ENCODE measurements around the gene ATP13A3. TPM values are rescaled to one million over a fixed set of nuclear protein-coding genes. Genes with fewer than 3 reads are reported as not detected.

The ATP13A3 gene
- total RNA-seq, 1 donor from 2014 or later = 57.7 TPM

DNA sequence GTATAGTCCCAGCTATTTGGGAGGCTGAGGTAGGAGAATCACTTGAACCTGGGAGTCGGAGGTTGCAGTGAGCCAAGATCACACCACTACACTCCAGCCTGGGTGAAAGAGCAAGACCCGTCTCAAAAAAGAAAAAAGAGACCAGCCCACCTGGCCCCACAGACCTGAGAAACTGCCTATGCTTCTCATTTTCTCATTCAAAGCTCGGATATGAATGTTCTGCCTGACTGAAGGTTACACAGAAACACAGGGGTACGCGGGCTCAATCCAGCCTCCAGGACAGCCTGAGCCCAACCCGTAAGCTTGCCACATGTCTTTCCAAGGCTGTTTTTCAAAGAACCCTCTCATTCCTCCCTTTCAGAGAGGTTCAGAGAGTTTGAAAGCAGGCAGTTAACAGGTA lies 107.6 kb downstream of the ATP13A3 start:
- Histone ChIP-seq H3K4me3 (no peak overlapping the region), H3K27ac (no peak overlapping the region), H3K4me1 (no peaks in the 10 kb centered on the region), H3K9me3 (no peaks in the 10 kb centered on the region), H3K27me3 (no peaks in the 10 kb centered on the region), H3K36me3 (no peaks in the 10 kb centered on the region)
- intact Hi-C loops (cut with DNase I) = no loop called here
- no peak for DNase-seq (ENCODE audit: extremely low spot score in 2 of 2)
- TF ChIP-seq, protein P1, sequence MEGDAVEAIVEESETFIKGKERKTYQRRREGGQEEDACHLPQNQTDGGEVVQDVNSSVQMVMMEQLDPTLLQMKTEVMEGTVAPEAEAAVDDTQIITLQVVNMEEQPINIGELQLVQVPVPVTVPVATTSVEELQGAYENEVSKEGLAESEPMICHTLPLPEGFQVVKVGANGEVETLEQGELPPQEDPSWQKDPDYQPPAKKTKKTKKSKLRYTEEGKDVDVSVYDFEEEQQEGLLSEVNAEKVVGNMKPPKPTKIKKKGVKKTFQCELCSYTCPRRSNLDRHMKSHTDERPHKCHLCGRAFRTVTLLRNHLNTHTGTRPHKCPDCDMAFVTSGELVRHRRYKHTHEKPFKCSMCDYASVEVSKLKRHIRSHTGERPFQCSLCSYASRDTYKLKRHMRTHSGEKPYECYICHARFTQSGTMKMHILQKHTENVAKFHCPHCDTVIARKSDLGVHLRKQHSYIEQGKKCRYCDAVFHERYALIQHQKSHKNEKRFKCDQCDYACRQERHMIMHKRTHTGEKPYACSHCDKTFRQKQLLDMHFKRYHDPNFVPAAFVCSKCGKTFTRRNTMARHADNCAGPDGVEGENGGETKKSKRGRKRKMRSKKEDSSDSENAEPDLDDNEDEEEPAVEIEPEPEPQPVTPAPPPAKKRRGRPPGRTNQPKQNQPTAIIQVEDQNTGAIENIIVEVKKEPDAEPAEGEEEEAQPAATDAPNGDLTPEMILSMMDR (IDR thresholded peaks at IDR 0.05) = no peak
- TF ChIP-seq POLR2AphosphoS5 (IDR thresholded peaks at IDR 0.05; ENCODE audit: insufficient read depth in 1 of 2, low read depth in 1 of 2) = no peak
- TF ChIP-seq POLR2A (IDR thresholded peaks at IDR 0.05) = no peak

DNA sequence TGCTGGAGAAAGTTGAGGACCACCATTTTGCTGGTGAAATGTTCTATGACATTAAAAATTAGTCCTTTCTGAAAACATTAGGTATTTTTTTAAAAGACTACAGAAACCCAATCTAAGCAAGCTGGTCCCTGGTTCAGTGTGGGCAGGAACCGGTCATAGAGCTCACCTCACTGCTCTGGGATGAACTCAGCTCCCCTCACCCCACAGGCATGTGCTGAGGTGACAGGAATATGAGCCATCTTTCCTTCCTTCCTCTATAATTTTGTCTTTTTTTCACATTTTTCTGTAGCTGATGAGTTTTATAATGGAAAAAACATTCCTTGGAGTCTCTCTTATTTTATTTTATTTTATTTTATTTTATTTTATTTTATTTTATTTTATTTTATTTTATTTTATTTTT lies 109.1 kb downstream of the ATP13A3 start:
- intact Hi-C loops (cut with DNase I) = no loop called here
- DNase-seq (ENCODE audit: extremely low spot score in 2 of 2) = no peak
- Histone ChIP-seq H3K36me3 (no peaks in the 10 kb centered on the region), H3K27ac (no peak overlapping the region), H3K27me3 (no peaks in the 10 kb centered on the region), H3K4me3 (no peak overlapping the region), H3K4me1 (no peaks in the 10 kb centered on the region), H3K9me3 (no peaks in the 10 kb centered on the region)
- TF ChIP-seq, protein P1 (IDR thresholded peaks at IDR 0.05) = no peak
- no peak for TF ChIP-seq POLR2AphosphoS5 (IDR thresholded peaks at IDR 0.05; ENCODE audit: insufficient read depth in 1 of 2, low read depth in 1 of 2)
- no peak for TF ChIP-seq POLR2A (IDR thresholded peaks at IDR 0.05)

DNA sequence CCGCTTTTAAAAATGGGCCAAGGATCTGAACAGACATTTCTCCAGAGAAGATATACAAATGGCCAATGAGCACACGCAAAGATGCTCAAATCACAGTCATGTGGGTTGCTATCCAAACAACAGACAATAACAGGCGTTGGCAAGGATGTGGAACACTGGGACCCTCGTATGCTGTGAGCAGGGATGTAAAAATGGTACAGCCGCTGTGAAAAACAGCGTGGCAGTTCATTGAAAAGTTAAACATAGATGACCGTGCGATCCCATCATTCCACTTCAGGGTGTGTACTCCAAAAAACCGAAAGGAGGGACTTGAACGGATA lies 110.6 kb downstream of the ATP13A3 start:
- intact Hi-C loops (cut with DNase I) = no loop called here
- no peaks in the 10 kb centered on the region for H3K36me3 ChIP-seq
- H3K9me3 ChIP-seq = no peaks in the 10 kb centered on the region
- no peak overlapping the region for H3K27ac ChIP-seq
- H3K4me3 ChIP-seq = no peak overlapping the region
- TF ChIP-seq, protein P1 (IDR thresholded peaks at IDR 0.05) = no peak
- no peak for TF ChIP-seq POLR2AphosphoS5 (IDR thresholded peaks at IDR 0.05; ENCODE audit: insufficient read depth in 1 of 2, low read depth in 1 of 2)
- H3K27me3 ChIP-seq = no peaks in the 10 kb centered on the region
- DNase-seq (ENCODE audit: extremely low spot score in 2 of 2) = no peak
- H3K4me1 ChIP-seq = no peaks in the 10 kb centered on the region

DNA sequence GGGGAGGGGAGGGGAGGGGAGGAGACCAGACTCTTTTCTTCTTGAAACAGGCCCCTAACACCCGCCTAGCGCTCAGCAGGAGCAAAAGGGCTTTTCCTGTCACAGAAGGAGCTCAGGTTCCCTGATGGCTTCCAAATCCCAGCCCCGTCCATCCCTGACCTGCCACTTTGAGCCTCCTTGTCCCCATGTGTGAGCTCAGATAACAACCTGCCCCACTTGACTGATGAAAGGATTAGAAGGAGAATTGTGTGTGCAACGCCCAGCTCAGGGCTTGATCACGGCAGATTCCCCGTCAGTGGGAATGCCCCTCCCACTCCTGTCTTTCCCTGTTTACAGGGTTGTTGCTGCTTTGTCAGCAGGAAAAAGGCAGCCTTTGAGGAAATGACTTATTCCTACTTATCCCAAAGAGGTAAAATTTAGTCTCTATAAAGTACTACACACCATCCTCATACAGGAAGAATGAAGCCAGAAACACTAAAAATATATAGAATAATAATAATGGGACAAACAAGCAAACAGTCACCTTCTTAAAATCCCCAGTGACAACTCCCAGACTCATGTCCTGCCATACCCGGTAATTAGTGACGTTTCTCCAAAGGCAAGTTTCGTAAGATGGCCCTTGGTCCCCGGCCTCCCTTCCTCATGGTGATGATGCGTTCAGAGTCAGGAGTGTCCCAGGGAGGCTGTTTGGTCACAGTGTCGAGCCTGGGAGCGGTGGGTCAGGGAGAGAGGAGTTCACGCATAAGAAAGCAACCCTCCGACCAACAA lies 111.1 kb downstream of the ATP13A3 start:
- no peaks in the 10 kb centered on the region for H3K36me3 ChIP-seq
- DNase-seq (ENCODE audit: extremely low spot score in 2 of 2) = no peak
- H3K9me3 ChIP-seq = no peaks in the 10 kb centered on the region
- no peaks in the 10 kb centered on the region for H3K4me1 ChIP-seq
- no peaks in the 10 kb centered on the region for H3K27me3 ChIP-seq
- no peak overlapping the region for H3K27ac ChIP-seq
- H3K4me3 ChIP-seq = no peak overlapping the region
- no peak for TF ChIP-seq POLR2A (IDR thresholded peaks at IDR 0.05)
- no peak for TF ChIP-seq POLR2AphosphoS5 (IDR thresholded peaks at IDR 0.05; ENCODE audit: insufficient read depth in 1 of 2, low read depth in 1 of 2)
- TF ChIP-seq, protein P1 (IDR thresholded peaks at IDR 0.05) = no peak
- intact Hi-C loops (cut with DNase I) = no loop called here

DNA sequence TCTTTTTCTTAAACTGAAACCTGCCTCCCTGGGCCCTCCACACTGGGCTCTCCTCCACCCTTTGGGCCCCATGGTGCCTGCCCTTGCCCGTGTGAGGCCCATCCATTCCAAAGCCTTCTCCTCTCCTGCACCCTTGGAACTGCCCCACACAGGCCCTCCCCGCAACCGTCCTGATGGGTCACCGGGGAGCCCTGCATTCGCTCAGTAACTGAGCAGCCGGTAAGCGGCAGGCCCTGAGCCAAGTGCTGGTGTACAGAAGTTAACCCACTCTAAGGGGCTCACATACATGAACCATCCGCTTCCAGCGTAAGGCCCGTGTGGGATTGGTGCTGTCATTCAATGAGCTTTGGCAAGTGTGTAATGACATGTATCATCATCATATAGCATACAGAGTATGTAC lies 111.9 kb downstream of the ATP13A3 start:
- TF ChIP-seq, protein P1 (IDR thresholded peaks at IDR 0.05) = no peak
- TF ChIP-seq POLR2AphosphoS5 (IDR thresholded peaks at IDR 0.05; ENCODE audit: insufficient read depth in 1 of 2, low read depth in 1 of 2) = no peak
- no peak for TF ChIP-seq POLR2A (IDR thresholded peaks at IDR 0.05)
- intact Hi-C loops (cut with DNase I) = no loop called here
- H3K9me3 ChIP-seq = no peaks in the 10 kb centered on the region
- H3K27me3 ChIP-seq = no peaks in the 10 kb centered on the region
- no peak overlapping the region for H3K4me3 ChIP-seq
- H3K36me3 ChIP-seq = no peaks in the 10 kb centered on the region
- H3K4me1 ChIP-seq = peaks cover under 1% of the 10 kb centered on the region
- DNase-seq (ENCODE audit: extremely low spot score in 2 of 2) = no peak
- H3K27ac ChIP-seq = no peak overlapping the region

All from vagina (tissue), 2 donors.